GM21717 (cell line): Measurements from ENCODE around the gene EIF1AD.
"Not testable (repeated sequence)": the region's sequence is repeated elsewhere in the genome, so short reads cannot be mapped to it uniquely, and the experiment has no call there.

Experiments
- ATAC-seq: cut with Tn5 transposase; IDR thresholded peaks from one replicate; pipeline ENCODE4 v1.9.1; 2021; ENCODE audit warnings: mild to moderate bottlenecking, moderate library complexity; ENCODE audit not compliant: unreplicated experiment

EIF1AD gene

GRCh38 chr11:66022401-66023185 is 20.6 kb upstream of the EIF1AD start:
- no peak for ATAC-seq

DNA sequence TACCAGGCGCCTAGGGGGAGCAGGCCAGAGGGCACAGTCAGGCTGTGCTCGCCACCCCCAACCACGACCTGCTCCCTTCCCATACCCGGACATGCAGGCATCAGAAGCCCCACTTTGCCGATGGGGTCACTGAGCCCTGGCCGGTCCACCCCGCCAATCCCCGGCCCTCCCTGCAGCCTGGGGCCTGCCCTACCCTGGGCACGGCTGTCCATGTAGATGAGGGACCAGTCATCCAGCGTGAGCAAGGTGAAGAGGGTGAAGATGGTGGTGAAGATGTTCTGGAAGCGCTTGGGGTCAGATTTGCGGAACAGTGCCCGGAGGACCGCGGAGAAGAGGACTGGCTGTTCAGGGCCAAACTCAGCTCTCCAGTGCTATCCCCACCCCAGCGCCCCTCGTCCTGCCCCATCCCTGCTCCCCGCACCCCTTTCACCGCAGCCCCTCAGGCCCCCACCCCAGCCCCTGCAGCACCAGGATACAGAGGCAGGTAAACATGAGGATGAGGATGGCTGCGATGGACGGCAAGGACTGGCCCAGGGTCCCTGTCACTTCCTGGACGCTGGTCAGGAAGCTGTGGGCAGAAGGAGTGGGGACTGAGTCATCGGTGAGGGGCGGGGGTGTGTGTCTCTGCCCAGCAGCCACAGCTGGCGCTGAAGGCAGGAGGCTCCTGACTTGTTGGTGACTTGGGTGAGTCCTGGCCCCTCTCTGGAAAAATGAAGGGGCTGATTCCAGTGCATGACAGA is 18.8 kb upstream of the EIF1AD start:
- ATAC-seq, result no peak

- no peak for ATAC-seq
Observed at GRCh38 chr11:66020212-66020611, 18.3 kb upstream of the EIF1AD start.

DNA sequence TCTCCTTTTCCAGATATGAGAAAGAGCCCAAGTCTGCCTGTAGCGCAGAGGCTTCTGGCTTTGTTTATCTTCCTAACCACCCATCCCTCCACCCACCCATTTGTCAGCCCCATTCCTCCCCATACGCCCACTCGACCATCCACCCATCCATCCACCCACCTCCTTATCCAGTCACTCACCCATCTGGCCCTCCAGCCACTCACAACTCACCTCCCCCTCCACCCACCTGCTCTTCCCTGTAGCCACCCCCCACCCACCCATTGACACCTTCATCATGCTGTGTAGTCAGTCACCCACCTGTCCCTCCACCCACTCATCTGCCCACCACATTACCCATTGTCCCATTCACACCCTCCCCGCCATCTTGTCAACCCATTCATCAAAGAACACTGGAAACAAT is 15.4 kb upstream of the EIF1AD start:
- no peak for ATAC-seq

DNA sequence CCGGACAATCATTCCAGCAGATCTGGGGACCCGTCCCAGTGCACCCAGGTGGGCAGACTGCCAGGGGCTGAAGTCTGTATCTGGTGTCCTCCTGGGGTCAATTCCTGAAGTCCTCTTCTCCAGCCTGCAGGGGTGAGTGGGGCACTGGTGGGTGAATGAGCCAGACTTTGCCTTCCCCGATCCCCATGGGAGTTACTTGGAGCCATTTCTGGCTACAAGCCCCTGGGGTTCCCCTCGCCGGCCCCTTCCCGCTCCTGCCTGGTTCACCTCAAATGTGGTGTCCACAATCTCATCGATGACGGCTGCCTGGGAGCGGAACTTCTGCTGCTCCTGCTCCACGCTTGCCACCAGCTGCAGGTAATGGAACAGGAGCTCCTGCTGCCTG is 14.8 kb upstream of the EIF1AD start:
- ATAC-seq, result no peak

DNA sequence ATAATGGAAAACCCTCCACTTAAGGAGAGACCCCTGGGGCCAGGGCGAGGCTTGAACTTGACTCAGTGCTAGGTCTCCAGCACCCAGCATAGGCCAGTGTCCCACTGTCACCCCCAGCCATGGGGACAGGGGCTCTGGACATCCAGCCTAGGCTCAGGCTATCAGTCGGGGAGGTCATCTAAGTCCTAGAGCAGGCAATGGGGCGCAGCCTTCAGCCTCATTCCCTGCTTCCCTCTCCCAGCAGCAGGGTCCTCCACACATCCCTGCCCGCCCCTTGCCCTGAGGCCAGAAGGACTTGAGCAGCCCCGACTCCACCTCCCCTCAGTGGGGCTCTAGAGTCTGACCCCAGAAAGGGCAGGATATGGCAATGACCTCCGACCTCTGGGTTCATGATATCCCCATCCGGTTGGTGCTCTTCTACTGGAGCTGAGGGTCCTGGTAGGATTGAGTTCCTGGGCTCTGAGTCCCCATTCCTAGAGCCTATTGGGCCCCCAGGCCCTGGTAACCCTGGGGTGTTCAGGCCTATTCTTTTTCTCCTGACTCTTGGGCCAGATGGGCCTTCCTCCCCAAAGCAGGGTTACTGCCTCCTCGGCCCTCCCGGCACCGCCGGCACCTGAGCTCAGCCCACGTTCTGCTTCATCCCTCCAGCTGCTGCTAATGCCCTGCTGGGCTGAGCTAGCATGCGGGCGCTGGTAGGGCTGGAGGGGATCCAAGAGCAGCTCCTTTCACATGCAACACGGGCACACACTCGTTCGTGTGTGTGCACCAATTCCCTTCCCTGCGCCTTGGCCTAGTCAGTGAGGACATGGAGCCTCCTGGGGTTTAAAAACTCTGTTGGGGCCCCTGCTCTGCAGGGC is 14.2 kb upstream of the EIF1AD start:
- ATAC-seq, result no peak

GRCh38 chr11:66015454-66015881 is 13.5 kb upstream of the EIF1AD start:
- no peak for ATAC-seq

DNA sequence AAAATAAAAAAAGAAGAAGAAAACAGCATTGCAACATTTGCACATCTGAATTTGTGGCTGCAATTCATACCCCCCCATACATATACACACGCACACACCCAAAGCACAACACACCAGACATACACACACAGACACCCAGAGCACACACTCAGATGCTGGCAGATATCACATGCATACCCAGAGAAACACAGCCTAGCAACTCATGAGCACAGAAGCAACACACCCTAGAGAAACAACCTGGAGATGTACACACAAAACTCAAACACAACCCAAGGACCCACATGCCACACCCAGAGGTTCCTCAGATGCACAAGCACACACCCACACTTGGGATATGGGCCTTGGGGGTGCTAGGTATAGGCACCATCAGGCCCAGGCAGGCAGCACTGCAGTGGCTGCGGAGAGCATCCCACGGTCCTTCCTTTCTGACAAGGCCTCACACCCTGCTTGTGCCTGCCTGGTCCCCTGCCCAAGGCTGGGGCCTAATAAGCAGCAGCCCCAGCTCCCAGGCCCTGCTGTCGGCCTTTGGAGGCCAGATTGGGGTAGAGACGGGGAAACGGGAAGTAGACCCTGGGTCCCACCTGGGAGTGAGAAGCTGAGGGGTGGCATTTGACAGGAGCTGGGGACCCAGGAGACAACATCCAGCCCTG is 13.0 kb upstream of the EIF1AD start:
- ATAC-seq, result no peak

DNA sequence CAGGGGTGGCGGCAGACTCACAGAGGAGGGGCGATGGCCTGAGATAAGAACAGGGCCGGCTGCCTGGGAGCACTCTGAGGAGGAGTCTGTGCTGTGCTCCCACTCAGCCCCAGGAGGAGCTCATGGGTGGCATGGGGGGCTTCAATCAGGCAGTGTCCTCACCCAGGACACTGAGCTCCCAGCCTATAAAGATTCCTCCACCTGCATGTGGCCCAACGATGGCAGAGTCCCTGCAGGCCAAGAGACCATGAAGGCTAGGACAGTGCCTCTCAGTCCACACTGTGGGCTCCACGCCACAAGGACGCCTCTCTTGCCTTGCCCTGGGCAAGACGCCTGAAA is 11.8 kb upstream of the EIF1AD start:
- ATAC-seq, result no peak

- no peak for ATAC-seq
Observed at GRCh38 chr11:66012946-66013761, 11.2 kb upstream of the EIF1AD start.

DNA sequence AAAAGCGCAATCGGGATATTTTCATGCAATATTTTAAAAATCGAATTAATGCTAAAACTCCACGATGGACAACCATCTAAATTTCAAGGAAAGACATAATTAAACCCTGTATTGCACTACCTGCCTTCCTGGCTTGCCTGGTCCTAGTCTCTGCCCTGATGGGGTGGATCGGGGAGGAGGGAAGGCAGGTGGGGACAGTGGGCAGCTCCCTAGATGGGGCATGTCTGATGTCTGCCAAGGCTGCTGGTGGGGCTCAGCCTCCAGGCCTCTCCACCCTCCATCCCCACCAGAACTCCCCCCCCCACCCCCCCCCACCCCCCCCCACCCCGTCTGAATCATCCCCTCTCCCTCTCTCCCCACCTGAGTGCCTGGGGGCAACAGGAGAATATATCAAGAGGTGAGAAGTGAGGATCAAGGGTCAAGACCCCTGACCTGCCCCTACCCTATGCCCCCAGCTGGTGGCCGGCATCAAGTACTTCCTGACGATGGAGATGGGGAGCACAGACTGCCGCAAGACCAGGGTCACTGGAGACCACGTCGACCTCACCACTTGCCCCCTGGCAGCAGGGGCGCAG is 10.5 kb upstream of the EIF1AD start:
- no peak for ATAC-seq

DNA sequence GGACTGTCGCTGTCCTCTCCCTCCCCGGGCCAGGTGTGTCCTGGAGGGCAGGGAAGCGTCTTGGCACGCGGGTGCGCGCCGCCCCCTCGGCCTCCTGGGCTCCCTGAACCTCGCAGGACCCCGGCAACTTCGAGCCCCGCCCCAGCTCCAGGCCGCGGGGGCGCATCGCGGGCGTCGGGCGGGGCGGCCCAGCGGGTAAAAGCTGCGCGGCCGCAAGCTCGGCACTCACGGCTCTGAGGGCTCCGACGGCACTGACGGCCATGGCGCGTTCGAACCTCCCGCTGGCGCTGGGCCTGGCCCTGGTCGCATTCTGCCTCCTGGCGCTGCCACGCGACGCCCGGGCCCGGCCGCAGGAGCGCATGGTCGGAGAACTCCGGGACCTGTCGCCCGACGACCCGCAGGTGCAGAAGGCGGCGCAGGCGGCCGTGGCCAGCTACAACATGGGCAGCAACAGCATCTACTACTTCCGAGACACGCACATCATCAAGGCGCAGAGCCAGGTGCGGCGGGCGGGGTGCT is 9.9 kb upstream of the EIF1AD start, which contains the start of gene CST6:
CST6 (plus strand) TSS at position 224 of the 519 bp plus-strand sequence; CDS start at position 261, 37 bp downstream.
- ATAC-seq, result no peak

DNA sequence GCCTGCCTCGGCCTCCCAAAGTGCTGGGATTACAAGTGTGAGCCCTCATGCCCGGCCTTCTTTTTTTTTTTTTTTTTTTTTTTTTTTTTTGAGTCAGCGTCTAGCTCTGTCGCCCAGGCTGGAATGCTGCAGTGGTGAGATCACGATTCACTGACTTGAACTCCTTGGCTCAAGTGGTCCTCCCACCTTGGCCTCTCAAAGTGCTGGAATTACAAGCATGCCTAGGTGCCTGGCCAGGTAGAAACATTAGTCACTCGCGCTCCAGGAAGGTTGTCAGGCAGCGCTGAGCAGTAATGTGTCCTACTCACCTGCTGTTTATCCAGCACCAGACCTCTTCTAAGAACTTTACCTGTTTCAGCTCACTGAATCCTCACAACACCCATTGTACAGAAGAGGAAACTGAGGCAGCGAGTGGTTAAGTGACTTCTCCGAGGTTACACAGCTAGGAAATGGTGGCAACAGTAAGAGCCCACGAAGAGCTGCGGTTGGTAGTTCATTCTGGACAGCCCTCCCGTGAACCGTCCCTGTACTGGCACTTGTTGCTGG is 9.4 kb upstream of the EIF1AD start:
- no peak for ATAC-seq

DNA sequence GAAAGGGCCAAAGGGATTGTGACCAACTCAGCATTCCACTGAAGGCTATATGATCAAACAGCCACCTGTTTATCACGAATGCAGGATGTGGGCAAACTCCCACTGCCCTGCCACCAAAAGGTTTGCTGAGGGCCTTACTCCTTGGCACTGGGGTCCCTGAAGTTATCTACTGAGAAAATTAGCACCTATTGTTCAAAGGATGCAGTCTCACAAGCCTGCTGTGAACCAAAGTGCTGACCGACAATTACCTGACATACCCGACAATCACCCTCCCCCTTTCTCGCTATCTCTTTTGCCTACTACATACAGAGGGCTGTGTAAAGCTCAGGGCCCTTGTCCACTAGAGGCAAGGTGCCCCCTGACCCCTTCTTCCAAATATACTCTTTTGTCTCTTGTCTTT is 8.1 kb upstream of the EIF1AD start:
- not testable (repeated sequence) for ATAC-seq

DNA sequence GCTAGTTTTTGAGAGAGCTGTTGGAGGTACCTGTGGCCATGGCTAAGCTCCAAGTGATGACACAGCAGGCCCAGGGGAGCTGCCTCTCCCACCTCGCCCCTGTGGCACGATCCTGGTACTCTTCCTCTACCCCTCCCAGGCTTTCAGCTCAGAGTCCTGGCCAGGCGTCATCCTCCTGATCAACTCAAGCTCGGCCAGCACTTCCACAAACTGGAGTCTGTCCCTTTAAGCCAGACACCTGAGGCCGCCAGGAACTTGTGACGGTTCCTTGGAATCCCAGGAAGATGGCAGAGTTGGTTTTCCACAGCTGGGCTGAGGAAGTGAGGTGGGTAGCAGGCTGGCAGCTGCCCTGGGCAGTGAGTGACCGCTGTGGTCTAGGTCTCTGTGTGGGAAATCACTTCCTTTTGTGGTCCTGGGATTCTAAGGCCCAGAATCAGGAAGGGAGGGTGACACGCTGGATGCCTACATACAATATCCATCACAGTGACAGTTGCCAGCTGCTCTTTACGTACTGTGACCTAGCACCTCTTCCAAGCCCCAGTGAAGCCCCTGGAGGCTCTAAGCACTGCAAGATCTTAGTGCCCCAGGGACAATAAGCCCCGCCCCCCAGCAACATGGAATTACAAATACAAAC is 6.6 kb upstream of the EIF1AD start:
- no peak for ATAC-seq

DNA sequence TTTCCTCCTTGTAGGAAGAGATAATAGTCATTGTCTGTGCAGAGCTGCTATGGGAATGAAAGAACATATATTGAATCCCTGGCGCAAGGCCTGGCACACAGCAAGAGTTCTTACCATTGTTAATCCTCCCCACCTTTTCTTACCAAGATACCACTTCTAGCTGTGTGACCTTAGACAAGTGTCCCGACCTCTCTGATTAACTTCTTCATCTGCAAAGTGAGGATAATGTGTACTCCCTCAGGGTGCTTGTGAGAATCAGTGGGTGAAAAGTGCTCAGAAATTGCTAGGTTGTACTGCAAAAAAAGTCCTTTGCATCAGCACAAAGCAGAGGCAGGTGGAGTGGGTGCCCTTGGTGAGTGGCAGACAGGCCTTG is 6.1 kb upstream of the EIF1AD start:
- ATAC-seq, result no peak

DNA sequence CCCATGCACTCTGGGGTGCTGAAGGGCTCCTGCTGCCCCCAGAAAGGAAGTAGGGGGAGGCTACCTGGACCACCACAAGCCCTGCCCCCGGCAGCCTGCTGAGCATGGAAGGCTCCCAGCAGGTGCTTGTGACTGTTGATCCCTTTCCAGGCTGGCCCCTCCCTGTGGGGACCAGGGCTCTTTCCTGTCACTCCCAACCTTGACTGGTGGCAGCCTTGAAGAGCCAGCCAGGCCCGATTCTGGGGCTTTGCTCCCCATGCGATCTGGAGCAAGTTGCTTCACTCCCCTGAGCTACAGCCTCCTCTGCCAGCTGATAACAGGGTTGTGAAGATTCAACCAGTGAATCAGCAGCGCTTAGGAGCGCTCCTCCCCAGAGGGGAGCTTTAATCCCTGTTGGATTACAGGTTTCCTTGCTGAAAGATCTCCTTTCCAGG is 5.3 kb upstream of the EIF1AD start:
- ATAC-seq, result no peak

GRCh38 chr11:66006891-66007176 is 4.9 kb upstream of the EIF1AD start:
- no peak for ATAC-seq
